Pancreas (tissue), 10 donors: Measurements from ENCODE around the gene API5. TPM values are rescaled to one million over a fixed set of nuclear protein-coding genes. Genes with fewer than 3 reads are reported as not detected.
"Not testable (repeated sequence)": the region's sequence is repeated elsewhere in the genome, so short reads cannot be mapped to it uniquely, and the experiment has no call there.

Experiments used
- ATAC-seq, 4 donors: fragments of 200-7000 bp; cut with Tn5 transposase; one replicate each; pipeline versions ENCODE4 v1.8.0 to v1.9.1; 2020; ENCODE audit warnings: mild to moderate bottlenecking in 4 of 4, moderate library complexity in 4 of 4
- DNase-seq, 6 donors: peaks; one replicate each; pipeline ENCODE4 v3.0.0-alpha.2; 2020
- FAIRE-seq: peaks from 2 replicates; lab custom pipeline; 2012; peaks lifted over from hg19 to GRCh38; lab: Jason Lieb, UNC
- H3K27ac ChIP-seq, 4 donors: fragments of 200-600 bp; sonication (generic); 1 replicate in 3 of 4; 2 replicates in 1 of 4; pipeline versions ENCODE4 v1.5.0 to v1.8.0; 2020
- H3K27me3 ChIP-seq, 4 donors: fragments of 200-600 bp; one replicate each; pipeline ENCODE4 v1.8.0; 2021
- H3K36me3 ChIP-seq, 3 donors: fragments of 200-600 bp; sonication (generic) in 1 of 3; one replicate each; pipeline versions ENCODE4 v1.5.0 to v1.8.0; 2020 to 2021
- H3K4me1 ChIP-seq, 3 donors: fragments of 200-600 bp; one replicate each; pipeline ENCODE4 v1.8.0; 2021
- H3K4me3 ChIP-seq, 4 donors: fragments of 200-600 bp; sonication (generic) in 2 of 4; one replicate each; pipeline versions ENCODE4 v1.5.0 to v1.8.0; 2020 to 2021
- H3K9me3 ChIP-seq, 4 donors: fragments of 200-600 bp; one replicate each; pipeline ENCODE4 v1.8.0; 2021
- CTCF ChIP-seq, 4 donors: fragments of 200-600 bp; sonication (generic) in 3 of 4; IDR thresholded peaks; one replicate each; pipeline versions ENCODE4 v1.5.0 to v1.8.0; 2021; ENCODE audit warnings: antibody characterized with exemption in 4 of 4
- WGBS, 2 donors: extraction: QIAGEN DNeasy Blood & Tissue Kit; methylation state at CpG; one replicate each; pipeline ENCODE4 v1.1.7; 2013; 5-methylcytosine and 5-hydroxymethylcytosine counted together
- intact Hi-C, 3 donors: fragments of 100-400 bp; cut with DNase I; formaldehyde crosslinking; loops; one replicate each; pipeline versions ENCODE4 v1.11.1 to v1.14.2; 2022
- polyA plus RNA-seq, 2 donors: library from polyadenylated mRNA; stranded (reverse); fragments of 200-250 nt; gene quantifications; one replicate each; pipeline ENCODE4 v1.2.3, GENCODE V29; 2013
- total RNA-seq, 6 donors: library from RNA; stranded (reverse); fragmentation: NEBNext Ultra II Directional in 4 of 6; extraction: Animal tissue kit (Norgen Biotek cat#: 25700) in 4 of 6; gene quantifications; one replicate each; pipeline versions ENCODE4 v1.2.1 to v1.2.4, GENCODE V29; 2021 to 2023
- donor health status: healthy with polysubstance abuse.
- donor health status: DM: no; HTN: no; CAD: no; lungs with moderate emphysema.
- donor health status: DM: no; HTN: no; CAD: no.
- donor health status: control.
- donor health status: control.
- donor health status: Bipolar disorder and iron deficiency.
- donor health status: DM: yes; HTN: yes; CAD: no.
- donor health status: DM: no; HTN: no; CAD: no.
- donor health status: DM: no; HTN: no; CAD: no.
- donor health status: DM: yes; HTN: yes; CAD: no.

API5 gene
- total and polyA plus RNA-seq, 8 donors, result 16.3 to 52.0 (median 40.3) TPM

- no peak for TF ChIP-seq CTCF (IDR thresholded peaks at IDR 0.05)
- intact Hi-C loops, result loop anchor here in 1 of 3 donors (10.0 kb wide), 1 partner anchor 76 kb away; no protein-coding TSS in a partner anchor
- WGBS, 2 donors, result 95 to 99% methylated on average over 2 of the region's 2 CpGs
- DNase-seq (no peak), FAIRE-seq (no peak), ATAC-seq (no peak)
- Histone ChIP-seq H3K27me3 (no peaks in the 10 kb centered on the region), H3K36me3 (peaks cover 0 to 75% (median 30%) of the 10 kb centered on the region in 3 donors), H3K9me3 (no peaks in the 10 kb centered on the region), H3K27ac (no peak overlapping the region), H3K4me1 (no peaks in the 10 kb centered on the region), H3K4me3 (no peak overlapping the region)
Measured at GRCh38 chr11:43328482-43328881, 16.7 kb downstream of the API5 start.

GRCh38 chr11:43341159-43341558 lies 29.4 kb downstream of the API5 start:
- intact Hi-C loops, result no loop called here
- no peak for FAIRE-seq
- no peak overlapping the region for H3K4me3 ChIP-seq
- no peaks in the 10 kb centered on the region for H3K9me3 ChIP-seq
- no peak for DNase-seq
- no peak overlapping the region for H3K27ac ChIP-seq
- ATAC-seq, result no peak
- no peaks in the 10 kb centered on the region for H3K4me1 ChIP-seq
- no peak for TF ChIP-seq CTCF (IDR thresholded peaks at IDR 0.05)
- no peaks in the 10 kb centered on the region for H3K27me3 ChIP-seq
- peaks cover 0 to 35% (median 12%) of the 10 kb centered on the region in 3 donors for H3K36me3 ChIP-seq

- DNase-seq, FAIRE-seq, H3K9me3 ChIP-seq, H3K27me3 ChIP-seq, H3K4me1 ChIP-seq, H3K27ac ChIP-seq, intact Hi-C loops, ATAC-seq, H3K36me3 ChIP-seq, H3K4me3 ChIP-seq: not testable (repeated sequence)
- 18 to 56% methylated on average over 4 to 6 of the region's 17 CpGs for WGBS, 2 donors
Measured at GRCh38 chr11:43351426-43351825, 39.6 kb downstream of the API5 start.

GRCh38 chr11:43354311-43354710 lies 42.5 kb downstream of the API5 start:
- intact Hi-C loops, result no loop called here
- Histone ChIP-seq H3K27me3 (no peaks in the 10 kb centered on the region), H3K4me3 (no peak overlapping the region), H3K36me3 (no peaks in the 10 kb centered on the region), H3K9me3 (no peaks in the 10 kb centered on the region), H3K27ac (no peak overlapping the region), H3K4me1 (no peaks in the 10 kb centered on the region)
- ATAC-seq, result no peak
- FAIRE-seq, result no peak
- no peak for DNase-seq
- 82 to 84% methylated on average over 4 of the region's 4 CpGs for WGBS, 2 donors
- TF ChIP-seq CTCF (IDR thresholded peaks at IDR 0.05), result no peak

GRCh38 chr11:43356336-43356735 lies 44.5 kb downstream of the API5 start:
- Histone ChIP-seq H3K27me3 (no peaks in the 10 kb centered on the region), H3K4me1 (peaks cover 11 to 15% (median 14%) of the 10 kb centered on the region in 3 donors), H3K36me3 (no peaks in the 10 kb centered on the region), H3K27ac (no peak overlapping the region), H3K4me3 (no peak overlapping the region), H3K9me3 (no peaks in the 10 kb centered on the region)
- no peak for TF ChIP-seq CTCF (IDR thresholded peaks at IDR 0.05)
- DNase-seq (no peak), ATAC-seq (no peak), FAIRE-seq (no peak)
- intact Hi-C loops, result no loop called here
